ENCODE results near the gene PITPNM3.
"Not testable (repeated sequence)": the region's sequence is repeated elsewhere in the genome, so short reads cannot be mapped to it uniquely, and the experiment has no call there.

PITPNM3 gene

DNA sequence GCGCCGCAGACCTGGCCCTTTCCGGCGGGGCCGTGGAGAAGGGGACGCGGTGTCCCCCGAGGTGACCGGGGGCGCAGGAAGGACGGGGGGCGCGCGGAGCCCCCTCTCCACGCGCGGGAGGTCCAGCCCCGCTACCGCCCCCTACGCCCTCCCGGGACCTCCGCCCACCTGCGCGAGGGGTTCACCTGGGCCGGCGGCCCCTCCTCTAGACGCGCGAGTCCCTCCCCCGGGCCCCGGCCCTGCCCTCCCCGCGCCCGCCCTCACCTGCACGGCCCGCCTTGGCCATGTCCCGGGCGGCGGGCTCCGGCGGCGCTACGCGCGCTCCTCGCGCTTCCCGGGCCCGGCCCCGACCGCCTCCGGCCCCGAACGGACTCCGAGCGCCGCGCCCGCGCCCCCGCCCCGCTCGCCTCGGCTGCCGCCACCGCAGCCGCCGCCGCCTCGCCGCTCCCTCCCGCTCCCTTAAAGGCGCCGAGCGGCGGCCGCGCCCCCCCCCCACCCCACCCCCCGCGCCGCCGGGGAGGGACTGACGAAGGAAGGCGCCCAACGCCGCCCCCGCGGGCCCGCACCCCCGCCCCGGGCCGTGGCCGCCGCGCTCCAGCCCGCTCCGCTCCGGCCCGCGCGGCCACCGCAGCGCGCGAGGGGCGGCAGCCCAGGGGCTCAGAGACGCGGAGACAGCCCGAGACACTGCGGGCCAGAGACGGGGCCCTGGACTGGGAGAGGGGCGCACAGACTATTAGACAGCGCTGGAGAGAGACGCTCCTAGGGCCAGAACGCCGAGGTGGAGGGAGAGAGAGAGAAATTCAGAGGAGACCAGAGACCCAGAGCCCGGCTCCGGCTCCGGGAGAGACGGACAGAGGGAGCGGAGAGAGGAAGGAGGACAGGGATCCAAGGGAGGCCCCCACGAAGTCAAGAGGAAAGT lies at the start of gene PITPNM3:
PITPNM3 (minus strand) TSS at position 435 of the 919 bp plus-strand sequence; CDS start at position 286, 149 bp downstream.
- DNase-seq (ENCODE audit: low read depth) = no peak

DNA sequence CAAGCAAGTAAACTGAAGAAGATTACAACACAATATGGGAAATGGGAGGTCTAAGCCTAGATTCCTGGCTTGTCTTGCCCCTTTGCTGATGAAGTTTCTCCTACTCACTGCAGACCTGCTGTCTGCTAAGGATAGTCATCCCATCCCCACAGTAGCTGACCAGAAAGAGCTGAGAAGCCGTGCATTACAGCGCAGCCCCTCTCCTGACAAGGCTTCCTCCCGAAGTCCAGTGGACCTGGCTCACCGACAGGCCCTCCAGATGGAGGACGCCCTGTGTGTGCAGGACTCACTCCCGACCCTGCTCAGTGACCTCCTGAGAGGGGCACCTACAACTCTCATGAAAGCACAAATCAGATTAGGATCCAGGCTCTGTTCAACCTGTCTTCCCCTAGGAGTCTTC lies 48.8 kb upstream of the PITPNM3 start:
- no peak for DNase-seq (ENCODE audit: low read depth)

DNA sequence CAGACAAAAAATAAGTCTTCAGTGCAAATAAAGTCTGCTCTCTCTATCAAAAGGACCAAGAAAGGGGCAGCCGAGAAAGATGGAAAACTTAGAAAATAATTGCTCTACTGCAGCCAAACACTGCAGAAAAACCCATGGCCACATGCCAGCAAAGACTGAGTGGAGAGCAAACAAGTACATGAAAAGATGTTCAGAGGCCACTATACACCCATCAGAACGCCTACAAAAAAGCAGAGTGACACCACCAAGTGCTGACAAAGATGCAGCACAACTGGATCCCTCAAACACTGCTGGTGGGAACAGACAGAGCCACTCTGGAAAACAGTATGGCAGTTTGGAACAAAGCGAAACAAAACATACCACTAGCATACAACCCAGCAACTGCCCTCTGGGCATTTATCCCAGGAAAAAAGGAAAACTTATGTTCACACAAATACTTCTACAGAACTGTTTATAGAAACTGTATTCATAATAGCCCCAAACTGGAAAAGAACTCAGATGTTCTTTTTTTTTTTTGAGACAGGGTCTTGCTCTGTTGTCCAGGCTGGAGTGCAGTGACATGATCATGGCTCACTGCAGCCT lies 47.5 kb upstream of the PITPNM3 start:
- no peak for DNase-seq (ENCODE audit: low read depth)

DNA sequence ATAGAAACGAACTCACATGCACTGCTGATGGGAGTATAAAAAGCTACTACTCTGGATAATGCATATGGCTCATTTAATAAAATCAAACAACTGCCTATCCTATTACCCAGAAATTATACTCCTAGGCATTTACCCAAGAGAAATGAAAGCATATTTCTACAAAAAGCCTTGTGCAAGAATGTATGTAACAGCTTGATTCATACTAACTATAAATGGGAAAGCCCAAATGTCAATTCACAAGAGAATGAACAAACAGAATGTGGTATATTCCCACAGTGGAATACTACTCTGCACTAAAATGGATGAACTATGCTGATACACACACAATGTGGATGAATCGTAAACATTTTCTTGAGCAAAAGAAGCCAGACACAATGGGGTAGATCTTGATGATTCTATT lies 45.8 kb upstream of the PITPNM3 start:
- no peak for DNase-seq (ENCODE audit: low read depth)

DNA sequence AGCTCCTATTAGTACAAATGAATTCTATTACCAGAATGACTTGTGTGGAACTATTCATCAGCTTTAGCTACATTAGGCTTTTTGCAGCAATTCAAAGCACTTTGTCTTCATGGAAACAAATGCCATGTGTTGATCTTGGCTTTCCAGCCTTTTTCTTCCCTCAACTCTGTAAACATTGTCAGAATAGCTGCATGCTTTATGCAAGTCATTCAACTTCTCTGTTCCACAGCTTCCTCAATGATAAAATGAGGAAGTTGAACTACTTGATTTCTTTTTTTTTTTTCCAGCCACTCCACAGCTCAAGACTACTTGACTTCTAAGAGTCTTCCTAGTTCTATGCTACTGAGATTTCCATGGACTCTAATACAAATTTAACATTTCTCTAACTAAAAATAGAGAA lies 43.0 kb upstream of the PITPNM3 start:
- no peak for DNase-seq (ENCODE audit: low read depth)

DNA sequence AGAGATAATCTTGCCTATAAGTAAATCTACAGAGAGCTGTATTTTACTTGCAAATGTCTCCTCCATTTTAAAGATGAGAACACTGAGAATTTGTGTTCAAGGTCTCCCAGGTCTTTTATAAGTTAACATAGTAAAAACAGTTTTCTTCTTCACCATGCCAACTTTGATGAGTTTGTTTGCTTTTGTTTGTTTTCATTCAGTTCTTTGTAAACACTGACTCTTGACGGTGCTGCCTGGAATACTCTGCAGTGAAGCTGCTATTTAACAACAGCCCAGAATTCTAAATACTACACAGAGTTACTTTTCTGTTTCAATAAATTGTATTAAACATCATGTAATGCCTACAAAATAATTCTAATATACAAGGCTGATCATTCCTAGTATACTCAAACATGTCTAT lies 41.4 kb upstream of the PITPNM3 start:
- DNase-seq (ENCODE audit: low read depth) = no peak

DNA sequence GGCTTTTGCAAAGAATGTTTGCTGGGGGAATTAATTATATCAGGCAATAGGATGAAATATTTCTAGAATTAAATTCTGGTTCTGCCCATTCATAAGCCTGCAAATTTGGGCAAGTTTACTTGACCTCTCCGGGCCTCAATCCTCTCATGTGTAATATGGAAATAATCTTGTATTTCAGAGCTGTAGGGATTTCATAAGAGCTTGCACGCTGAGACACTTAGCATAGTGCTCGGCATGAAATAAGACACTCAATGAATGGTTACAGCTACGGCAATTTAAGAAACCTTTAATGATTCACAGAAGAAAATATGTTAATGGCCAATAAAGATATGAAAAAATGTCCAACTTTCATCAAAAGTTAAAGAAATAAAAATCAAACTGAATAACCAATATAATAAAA lies 40.6 kb upstream of the PITPNM3 start:
- DNase-seq (ENCODE audit: low read depth) = no peak

DNA sequence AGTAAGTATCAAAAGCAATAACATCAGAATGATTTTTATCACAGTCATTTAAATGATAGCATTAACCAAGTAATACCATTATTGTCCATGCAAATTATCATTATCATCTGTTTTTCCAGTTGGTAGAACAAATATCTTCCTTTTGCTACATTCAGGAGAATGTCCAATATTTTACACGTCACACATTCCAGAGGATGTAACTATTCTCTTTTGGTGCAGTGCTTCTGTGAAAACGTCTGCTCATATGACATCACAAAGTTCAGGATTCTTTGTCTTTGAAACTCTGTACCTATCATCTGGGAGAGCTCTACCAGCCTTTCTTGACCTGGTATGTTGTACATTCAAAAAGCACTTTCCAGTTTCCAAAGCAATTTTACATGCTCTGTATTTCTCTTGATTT lies 40.2 kb upstream of the PITPNM3 start:
- no peak for DNase-seq (ENCODE audit: low read depth)

DNA sequence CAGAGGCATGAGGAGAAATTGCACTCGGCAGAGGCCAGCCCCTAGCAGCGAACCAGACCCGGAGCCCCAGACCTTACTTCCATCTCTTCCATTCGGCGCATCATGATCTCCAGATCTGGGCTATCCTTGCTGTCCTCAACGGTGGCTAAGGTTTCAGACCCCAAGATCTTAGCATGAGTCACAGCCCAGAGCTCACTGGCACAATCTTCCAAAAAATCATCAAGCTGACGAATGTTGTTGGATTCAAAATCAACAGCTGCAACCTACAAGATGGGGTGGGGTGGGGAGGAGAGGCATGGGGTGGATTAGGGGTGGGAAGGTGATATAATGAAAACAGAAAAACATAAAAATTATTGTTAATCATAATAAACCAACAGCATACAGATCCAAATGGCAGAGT lies 39.7 kb upstream of the PITPNM3 start:
- no peak for DNase-seq (ENCODE audit: low read depth)

DNA sequence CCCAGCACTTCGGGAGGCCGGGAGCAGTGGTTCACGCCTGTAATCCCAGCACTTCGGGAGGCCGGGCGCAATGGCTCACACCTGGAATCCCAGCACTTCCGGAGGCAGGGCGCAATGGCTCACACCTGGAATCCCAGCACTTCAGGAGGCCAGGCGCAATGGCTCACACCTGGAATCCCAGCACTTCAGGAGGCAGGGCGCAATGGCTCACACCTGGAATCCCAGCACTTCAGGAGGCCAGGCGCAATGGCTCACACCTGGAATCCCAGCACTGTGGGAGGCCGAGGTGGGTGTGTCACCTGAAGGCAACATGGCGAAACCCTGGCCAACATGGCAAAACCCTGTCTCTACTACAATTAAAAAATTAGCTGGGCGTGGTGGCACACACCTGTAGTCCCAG lies 37.0 kb upstream of the PITPNM3 start:
- not testable (repeated sequence) for DNase-seq (ENCODE audit: low read depth)

DNA sequence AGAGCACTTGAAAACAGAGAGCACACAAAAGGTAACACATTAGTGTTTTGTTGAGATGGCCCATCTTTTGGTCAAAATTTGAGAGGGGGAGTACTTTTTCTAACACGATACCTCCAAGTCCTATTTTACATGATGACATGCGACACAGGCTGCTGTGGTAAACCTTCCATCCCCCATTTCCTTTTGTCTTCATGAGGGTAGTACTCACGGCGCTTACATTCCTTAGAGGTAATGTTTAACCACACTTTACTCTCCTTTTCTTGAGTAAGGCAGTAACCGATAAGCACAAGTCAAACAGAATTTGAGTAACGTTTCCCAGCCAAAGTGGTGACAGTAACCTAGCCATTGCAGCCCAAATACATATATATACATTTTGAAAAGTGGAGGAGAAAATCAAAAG lies 35.8 kb upstream of the PITPNM3 start:
- DNase-seq (ENCODE audit: low read depth) = no peak

DNA sequence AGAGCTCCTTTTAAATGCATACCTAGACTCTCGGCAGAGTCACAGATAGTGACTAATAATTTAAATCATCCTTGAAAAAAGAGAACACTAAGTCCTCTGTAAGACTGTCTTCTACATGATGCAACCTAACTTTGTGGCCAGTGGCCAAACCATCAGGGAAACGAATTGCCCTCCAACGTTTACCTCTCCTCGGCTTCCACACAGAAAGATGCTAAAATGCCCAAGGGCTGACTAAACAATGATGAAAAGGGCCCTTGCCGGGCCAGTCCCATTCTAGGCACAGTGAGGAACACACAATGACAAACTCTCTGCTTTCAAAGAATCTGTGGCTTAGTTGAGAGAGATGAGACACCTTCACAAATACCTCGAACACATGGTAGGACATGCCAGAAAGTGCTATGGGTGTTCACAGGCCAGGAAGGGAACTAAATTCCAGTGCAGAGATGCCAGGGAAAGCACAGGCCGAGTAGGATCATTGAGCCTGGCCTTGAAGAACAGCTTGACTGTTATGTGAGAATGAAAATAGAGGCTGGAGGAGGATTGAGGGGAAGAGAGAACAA lies 35.3 kb upstream of the PITPNM3 start:
- no peak for DNase-seq (ENCODE audit: low read depth)

DNA sequence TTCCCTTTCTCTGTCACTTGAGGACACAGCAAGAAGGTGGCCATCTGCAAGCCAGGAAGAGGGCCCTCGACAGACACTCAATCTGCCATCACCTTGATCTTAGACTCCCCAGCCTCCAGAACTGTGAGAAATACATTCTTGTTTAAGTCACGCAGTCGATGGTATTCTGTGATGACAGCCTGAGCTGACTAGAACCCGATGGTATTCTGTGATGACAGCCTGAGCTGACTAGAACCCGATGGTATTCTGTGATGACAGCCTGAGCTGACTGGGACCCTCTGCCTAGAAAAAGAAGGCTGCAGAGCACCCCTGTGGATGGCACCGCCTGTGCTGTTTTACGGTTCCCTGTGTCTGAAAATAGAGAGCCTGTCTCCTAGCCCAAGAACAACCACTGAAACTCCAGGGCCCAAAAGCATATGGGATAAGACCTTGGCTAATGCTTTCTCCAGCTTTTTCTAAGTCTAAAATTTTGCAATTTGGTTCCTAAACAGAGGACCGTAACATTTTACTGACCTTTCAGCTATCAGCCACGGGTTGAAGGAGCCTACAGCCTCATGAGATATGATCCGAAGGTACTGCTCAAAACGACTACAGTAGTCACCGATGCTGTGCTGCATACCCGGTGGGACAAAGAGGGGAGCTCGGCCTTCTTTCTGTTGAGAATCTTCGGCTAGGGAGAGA lies 33.1 kb upstream of the PITPNM3 start:
- no peak for DNase-seq (ENCODE audit: low read depth)

DNA sequence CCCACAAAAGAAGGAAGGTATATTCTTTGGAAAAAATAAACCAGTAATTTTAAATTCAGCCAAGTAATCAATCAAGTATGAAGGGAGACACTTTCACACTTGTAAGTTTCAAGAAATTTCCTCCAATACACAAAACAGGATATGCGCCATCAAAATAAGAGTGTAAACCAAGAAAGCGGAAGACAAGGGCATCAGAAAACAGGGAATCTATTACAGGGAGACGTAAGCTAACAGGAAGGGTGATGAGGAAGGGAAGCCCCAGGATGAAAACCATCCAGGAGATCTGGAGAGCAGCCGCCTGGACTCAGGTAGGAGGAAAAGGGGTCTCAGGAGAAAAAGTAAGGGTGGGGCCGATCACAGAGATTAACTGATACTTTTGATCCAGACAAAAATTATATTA lies 31.8 kb upstream of the PITPNM3 start:
- DNase-seq (ENCODE audit: low read depth) = no peak

DNA sequence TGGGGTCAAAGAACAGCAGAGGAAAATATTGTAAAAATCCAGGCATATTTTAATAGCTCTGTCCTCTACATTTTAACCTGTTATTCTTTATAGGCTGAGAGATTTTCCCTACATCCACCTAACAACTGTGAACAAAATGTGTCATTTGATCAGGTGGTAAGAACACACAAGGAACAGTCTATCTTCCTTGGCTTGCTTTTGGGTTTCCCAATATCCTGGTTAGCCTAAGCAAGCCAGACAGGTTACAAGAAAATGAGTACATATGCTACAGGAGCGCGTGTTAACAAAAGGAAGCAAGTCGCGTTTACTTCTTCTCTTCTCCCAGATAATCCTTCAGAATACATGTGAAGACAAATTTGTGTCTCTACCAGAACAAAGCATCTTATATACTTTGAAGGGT lies 31.0 kb upstream of the PITPNM3 start:
- no peak for DNase-seq (ENCODE audit: low read depth)

DNA sequence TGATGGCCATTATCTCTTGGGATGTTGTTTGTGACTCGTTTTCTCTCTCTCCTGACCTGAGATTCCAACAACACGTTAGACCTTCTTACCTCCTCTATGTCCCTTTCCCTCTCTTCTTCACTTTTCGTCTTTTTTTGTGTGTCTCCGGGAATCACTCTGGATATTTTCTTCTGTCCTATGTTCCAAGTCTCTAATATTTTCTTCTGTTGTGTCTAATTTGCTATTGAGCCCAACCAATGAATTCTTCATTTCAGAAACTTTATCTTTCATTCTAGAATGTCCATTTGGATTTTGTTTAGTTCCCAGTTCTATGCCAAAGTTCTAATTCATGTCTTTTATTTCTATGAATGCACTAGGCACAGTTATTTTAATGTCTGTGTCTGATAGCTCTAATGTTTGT lies 27.1 kb upstream of the PITPNM3 start:
- DNase-seq (ENCODE audit: low read depth) = no peak

DNA sequence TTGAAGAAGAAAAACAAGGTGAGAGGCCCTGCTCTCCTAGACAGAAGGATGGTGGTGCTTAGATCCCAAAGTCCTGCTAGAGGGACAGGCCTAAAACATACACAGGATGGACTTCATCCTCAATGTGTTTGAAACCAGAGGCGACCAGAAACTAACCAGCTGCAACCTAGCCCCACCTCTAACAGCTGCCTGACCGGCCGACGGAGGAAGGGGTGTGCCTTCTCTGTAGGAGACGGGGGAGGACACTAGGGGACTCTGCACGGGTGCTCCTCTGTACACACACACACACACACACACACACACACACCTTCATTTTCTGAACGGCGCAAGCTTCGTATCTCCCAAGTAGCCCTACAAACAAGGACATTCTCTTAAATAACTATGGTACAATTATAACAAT lies 24.3 kb upstream of the PITPNM3 start:
- no peak for DNase-seq (ENCODE audit: low read depth)

DNA sequence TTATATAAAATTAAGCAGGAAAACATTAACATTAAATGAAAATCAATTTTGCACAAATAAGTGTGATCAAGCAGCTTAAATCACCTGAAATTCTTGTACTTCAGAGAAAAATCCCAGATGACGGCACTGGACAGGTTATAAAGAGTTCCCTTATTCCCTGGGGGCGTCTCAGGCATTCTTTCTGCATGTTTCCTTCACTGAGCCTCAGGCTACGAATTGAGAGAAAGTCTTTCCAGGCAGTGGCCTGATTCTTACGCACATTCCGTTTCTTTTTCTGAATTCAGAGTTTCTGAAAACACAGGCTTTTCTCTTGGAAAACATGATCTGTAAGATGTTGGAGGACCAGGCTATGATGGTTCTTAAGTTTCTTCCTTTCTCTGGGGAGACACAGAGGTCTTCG lies 22.1 kb upstream of the PITPNM3 start:
- DNase-seq (ENCODE audit: low read depth) = no peak

DNA sequence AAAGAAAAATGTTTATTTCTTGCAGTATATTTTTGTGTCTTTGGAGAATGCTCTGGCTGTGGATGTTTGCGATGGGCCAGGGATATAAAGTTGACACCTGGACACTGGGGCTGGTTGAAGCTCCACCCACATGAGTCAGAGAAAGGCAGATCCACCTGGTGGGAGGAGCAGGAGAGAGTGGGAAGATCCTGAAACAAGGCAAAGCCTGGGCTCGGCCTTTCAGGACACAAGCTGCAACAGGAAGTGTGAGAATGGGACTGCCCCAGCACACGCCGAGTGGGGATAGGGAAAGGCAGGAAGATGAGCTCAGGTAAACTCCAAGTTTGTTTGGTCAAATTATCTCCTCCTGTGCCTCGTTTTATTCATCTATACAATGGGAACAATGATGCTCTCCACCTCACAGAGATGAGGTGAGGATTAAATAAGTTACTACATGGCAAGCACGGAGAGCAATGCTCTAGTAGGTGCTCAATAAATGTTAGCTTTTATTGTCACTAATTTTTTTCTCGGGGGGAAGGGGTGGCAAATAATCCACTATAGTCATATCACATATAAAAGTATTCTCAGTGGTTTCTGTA lies 21.4 kb upstream of the PITPNM3 start:
- no peak for DNase-seq (ENCODE audit: low read depth)

DNA sequence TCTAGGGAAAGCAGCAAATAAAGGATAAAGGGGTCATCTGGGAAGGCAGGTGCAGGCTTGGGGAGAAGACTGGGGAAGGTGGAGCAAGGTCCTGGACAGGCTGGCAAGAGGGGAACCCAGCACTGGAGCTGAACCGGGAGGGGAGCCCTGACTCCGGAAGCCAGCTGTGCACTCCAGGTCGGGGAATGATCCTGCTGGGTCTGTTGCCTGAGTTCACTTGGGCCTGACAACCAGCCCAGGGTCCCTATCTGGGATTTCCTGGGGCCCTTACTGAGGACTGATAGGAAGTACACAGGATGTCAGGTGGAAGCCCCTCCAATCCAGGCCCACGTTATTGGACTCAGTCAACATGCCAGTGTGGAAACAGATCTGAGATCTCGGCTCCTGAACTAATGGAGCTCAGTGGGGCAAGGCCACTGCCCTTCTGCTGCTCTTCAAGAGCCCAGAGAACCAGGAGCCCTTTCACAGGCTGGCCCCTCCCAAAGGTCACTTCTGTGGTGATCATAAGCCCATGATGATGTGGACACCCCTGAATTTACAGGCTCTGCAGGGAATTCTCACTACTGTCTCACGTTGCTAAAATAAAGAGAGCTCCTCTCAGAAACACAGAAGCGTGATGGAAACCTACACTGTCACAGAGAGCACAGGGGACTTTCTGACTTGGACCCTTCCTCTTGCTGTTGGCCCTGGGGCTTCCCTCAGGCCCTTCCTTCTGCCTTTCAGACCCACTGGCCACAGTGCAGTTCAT lies 19.9 kb upstream of the PITPNM3 start:
- DNase-seq (ENCODE audit: low read depth) = no peak

DNA sequence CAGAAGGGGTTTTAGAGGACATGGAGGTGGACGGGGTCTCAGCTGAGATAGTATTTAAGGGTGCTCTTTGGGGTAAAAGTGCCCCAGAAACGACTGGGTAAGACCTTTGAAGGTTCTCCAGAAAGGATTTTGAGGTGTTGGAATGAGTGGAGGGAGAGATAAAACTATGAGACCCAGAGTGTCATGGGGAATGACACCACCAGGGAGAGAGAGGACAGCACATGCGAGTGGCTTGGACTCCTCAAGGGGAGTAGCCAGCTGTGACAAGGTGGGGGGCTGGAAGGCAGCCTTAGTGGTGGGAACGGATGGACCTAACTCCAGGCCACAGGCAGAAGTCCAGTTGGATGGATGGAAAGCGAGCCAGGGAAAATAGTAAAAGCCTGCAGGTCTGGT lies 19.2 kb upstream of the PITPNM3 start:
- no peak for DNase-seq (ENCODE audit: low read depth)
